GM19238 (cell line): ENCODE results near the gene EVL.

Experiments
- DNase-seq: peaks from one replicate; pipeline ENCODE4 v3.0.0; 2011; ENCODE audit warnings: low spot score; ENCODE audit not compliant: insufficient read length

EVL gene

GRCh38 chr14:100082723-100083122 lies 17.5 kb downstream of the EVL start:
- no peak for DNase-seq

- no peak for DNase-seq
These were observed 18.5 kb downstream of the EVL start for GRCh38 chr14:100083706-100084105.

- DNase-seq: no peak
These were observed 19.4 kb downstream of the EVL start for GRCh38 chr14:100084591-100084990.

GRCh38 chr14:100085462-100085861 lies 20.2 kb downstream of the EVL start:
- DNase-seq: no peak

- no peak for DNase-seq
These were observed 21.1 kb downstream of the EVL start for GRCh38 chr14:100086361-100086760.

GRCh38 chr14:100088226-100088625 lies 23.0 kb downstream of the EVL start:
- DNase-seq: no peak

GRCh38 chr14:100091386-100091785 lies 26.2 kb downstream of the EVL start:
- DNase-seq: no peak

- DNase-seq: no peak
These were observed 27.6 kb downstream of the EVL start for GRCh38 chr14:100092832-100093231.

- no peak for DNase-seq
These were observed 28.1 kb downstream of the EVL start for GRCh38 chr14:100093319-100093718.

GRCh38 chr14:100096656-100097055 lies 31.4 kb downstream of the EVL start:
- no peak for DNase-seq

GRCh38 chr14:100098171-100098570 lies 32.9 kb downstream of the EVL start:
- DNase-seq: no peak

GRCh38 chr14:100100032-100100703 lies 34.9 kb downstream of the EVL start:
- DNase-seq: no peak

- no peak for DNase-seq
These were observed 37.0 kb downstream of the EVL start for GRCh38 chr14:100102156-100102785.

GRCh38 chr14:100103250-100104005 lies 38.2 kb downstream of the EVL start:
- no peak for DNase-seq

- no peak for DNase-seq
These were observed 38.8 kb downstream of the EVL start for GRCh38 chr14:100104006-100104352.

- DNase-seq: no peak
These were observed 39.5 kb downstream of the EVL start for GRCh38 chr14:100104523-100105300.

GRCh38 chr14:100105357-100106169 lies 40.3 kb downstream of the EVL start:
- no peak for DNase-seq

GRCh38 chr14:100106250-100107112 lies 41.3 kb downstream of the EVL start:
- no peak for DNase-seq

GRCh38 chr14:100107236-100107635 lies 42.0 kb downstream of the EVL start:
- no peak for DNase-seq
